K562 (cell line): ENCODE results near the gene AIF1. TPM values are rescaled to one million over a fixed set of nuclear protein-coding genes. Genes with fewer than 3 reads are reported as not detected.

Experiments used
- ARHGAP35 ChIP-seq: fragments of 450-650 bp; IDR thresholded peaks from 2 replicates; pipeline ENCODE4 v1.6.1; 2018; ENCODE audit not compliant: partially characterized antibody
- ATF3 ChIP-seq, 2 experiments: fragments of 450-650 bp in 1 of 2; sonication (generic) in 1 of 2; formaldehyde crosslinking in 1 of 2; IDR thresholded peaks in 1 of 2; conservative IDR thresholded peaks in 1 of 2; 2 replicates each; pipeline versions ENCODE4 v1.6.1 to v1.8.1; 2016 to 2023; ENCODE audit warnings: mild to moderate bottlenecking in 2 of 2, moderate library complexity in 2 of 2, inconsistent platforms in 1 of 2, missing genetic modification reagents in 1 of 2
- CBX5 ChIP-seq: IDR thresholded peaks from 2 replicates; pipeline ENCODE4 v1.6.1; 2014; ENCODE audit warnings: low read depth, borderline replicate concordance
- CEBPB ChIP-seq: fragments of 450-650 bp; IDR thresholded peaks from 2 replicates; pipeline ENCODE4 v1.6.1; 2016; ENCODE audit warnings: missing genetic modification characterization, missing compliant biosample characterization
- DDX20 ChIP-seq: fragments of 450-650 bp; IDR thresholded peaks from 2 replicates; pipeline ENCODE4 v1.6.1; 2016; ENCODE audit warnings: missing genetic modification characterization, low read depth, mild to moderate bottlenecking, missing compliant biosample characterization, moderate library complexity
- GABPB1 ChIP-seq: sonication (generic); formaldehyde crosslinking; IDR thresholded peaks from 2 replicates; pipeline ENCODE4 v1.8.0; 2022; ENCODE audit warnings: mild to moderate bottlenecking, missing genetic modification reagents
- GATAD2A ChIP-seq: fragments of 450-650 bp; IDR thresholded peaks from 2 replicates; pipeline ENCODE4 v1.6.1; 2017
- HINFP ChIP-seq: fragments of 450-650 bp; conservative IDR thresholded peaks from 2 replicates; pipeline ENCODE4 v1.6.1; 2016; ENCODE audit warnings: missing genetic modification characterization, low read depth, mild to moderate bottlenecking, control low read depth, missing compliant biosample characterization
- L3MBTL2 ChIP-seq: fragments of 450-650 bp; IDR thresholded peaks from 2 replicates; pipeline ENCODE4 v1.6.1; 2016; ENCODE audit warnings: mild to moderate bottlenecking, moderate library complexity
- LARP7 ChIP-seq: fragments of 450-650 bp; IDR thresholded peaks from 2 replicates; pipeline ENCODE4 v1.6.1; 2016
- MAX ChIP-seq: sonication (generic); formaldehyde crosslinking; IDR thresholded peaks from 2 replicates; pipeline ENCODE4 v1.9.0; 2022; ENCODE audit warnings: mild to moderate bottlenecking, missing genetic modification reagents
- MYC ChIP-seq, 2 experiments: fragments of 250-450 bp in 1 of 2; sonication (Bioruptor Pico) in 1 of 2; IDR thresholded peaks; 2 replicates each; pipeline versions ENCODE4 v1.5.1 to v1.6.1; 2012 to 2021; ENCODE audit warnings: low read depth in 2 of 2, borderline replicate concordance in 1 of 2, improper control_type of control experiment in 1 of 2, low read length in 1 of 2, mild to moderate bottlenecking in 1 of 2, moderate library complexity in 1 of 2
- MYNN ChIP-seq, 2 experiments: sonication (generic); formaldehyde crosslinking in 1 of 2; IDR thresholded peaks; 2 replicates each; pipeline versions ENCODE4 v1.5.0 to v1.6.1; 2016 to 2020; ENCODE audit warnings: antibody characterized with exemption in 1 of 2, missing genetic modification reagents in 1 of 2
- RB1 ChIP-seq: fragments of 450-650 bp; IDR thresholded peaks from 2 replicates; pipeline ENCODE4 v1.6.1; 2017; ENCODE audit warnings: low read depth, mild to moderate bottlenecking
- TAF15 ChIP-seq: fragments of 200-400 bp; formaldehyde crosslinking; IDR thresholded peaks from 2 replicates; pipeline ENCODE4 v1.6.1; 2017; ENCODE audit warnings: mild to moderate bottlenecking, low read depth, low read length, moderate library complexity
- TCF15 ChIP-seq: fragments of 250-450 bp; sonication (Bioruptor Pico); IDR thresholded peaks from 2 replicates; pipeline ENCODE4 v1.8.0; 2022; ENCODE audit warnings: moderate library complexity, mild to moderate bottlenecking, inconsistent platforms
- TCF3 ChIP-seq: sonication (generic); formaldehyde crosslinking; IDR thresholded peaks from 2 replicates; pipeline ENCODE4 v1.4.0; 2020; ENCODE audit warnings: mild to moderate bottlenecking, missing genetic modification reagents
- YY1 ChIP-seq, 3 experiments: IDR thresholded peaks; 2 replicates each; pipeline ENCODE4 v1.6.1; 2011; ENCODE audit warnings: low read length in 2 of 3, mild to moderate bottlenecking in 2 of 3, moderate library complexity in 2 of 3, borderline replicate concordance in 1 of 3, control low read depth in 1 of 3, low read depth in 1 of 3; ENCODE audit not compliant: insufficient read depth in 3 of 3, insufficient replicate concordance in 2 of 3, control insufficient read depth in 1 of 3, insufficient read length in 1 of 3; ENCODE audit errors: extremely low read depth in 1 of 3
- ZFPM2 ChIP-seq: fragments of 250-450 bp; sonication (Bioruptor Pico); IDR thresholded peaks from 2 replicates; pipeline ENCODE4 v1.5.1; 2022; ENCODE audit warnings: mild to moderate bottlenecking
- ZNF121 ChIP-seq: sonication (generic); formaldehyde crosslinking; conservative IDR thresholded peaks from 2 replicates; pipeline ENCODE4 v1.8.0; 2022; ENCODE audit warnings: missing genetic modification reagents
- ZNF174 ChIP-seq: fragments of 250-450 bp; sonication (Bioruptor Pico); IDR thresholded peaks from 2 replicates; pipeline ENCODE4 v1.4.0; 2020; ENCODE audit warnings: mild to moderate bottlenecking
- ZNF24 ChIP-seq: fragments of 450-650 bp; IDR thresholded peaks from 2 replicates; pipeline ENCODE4 v1.6.1; 2016
- ZNF75A ChIP-seq: fragments of 450-650 bp; formaldehyde crosslinking; IDR thresholded peaks from 2 replicates; pipeline ENCODE4 v1.4.0; 2020; ENCODE audit warnings: mild to moderate bottlenecking
- polyA plus RNA-seq, 8 experiments: library from polyadenylated mRNA; depleted of rRNA in 4 of 8; stranded (reverse) in 5 of 8; unstranded in 3 of 8; fragments of >200 nt; fragmentation: Nextera tagmentation in 2 of 8; fragmentation: Illumina TruSeq in 1 of 8; extraction: Ambion mirVana in 2 of 8; extraction: Trizol in 1 of 8; gene quantifications; 2 replicates each; pipeline versions ENCODE4 v1.2.1 to v1.2.3, GENCODE V29; 2011 to 2014; ENCODE audit warnings: inconsistent platforms in 1 of 8, missing spikeins in 1 of 8
- total RNA-seq, 7 experiments: library from RNA; depleted of rRNA in 6 of 7; stranded (reverse); fragments of >200 nt in 6 of 7; fragmentation: Illumina TruSeq in 2 of 7; extraction: Trizol in 2 of 7; gene quantifications; 2 replicates each; pipeline versions ENCODE4 v1.2.1 to v1.2.3, GENCODE V29; 2011 to 2021; ENCODE audit warnings: low replicate concordance in 1 of 7
- TF ChIP-seq, protein P1 (sequence below), 2 experiments: fragments of 450-650 bp; conservative IDR thresholded peaks; 2 replicates each; pipeline ENCODE4 v1.6.1; 2017; ENCODE audit warnings: mild to moderate bottlenecking in 2 of 2, moderate library complexity in 2 of 2

The AIF1 gene
- total and polyA plus RNA-seq, 9 of the 15 experiments (the other 6 are each of a cell fraction or from before 2014, with no cell fraction given) = 9.4 to 33.4 (median 19.4) TPM

DNA sequence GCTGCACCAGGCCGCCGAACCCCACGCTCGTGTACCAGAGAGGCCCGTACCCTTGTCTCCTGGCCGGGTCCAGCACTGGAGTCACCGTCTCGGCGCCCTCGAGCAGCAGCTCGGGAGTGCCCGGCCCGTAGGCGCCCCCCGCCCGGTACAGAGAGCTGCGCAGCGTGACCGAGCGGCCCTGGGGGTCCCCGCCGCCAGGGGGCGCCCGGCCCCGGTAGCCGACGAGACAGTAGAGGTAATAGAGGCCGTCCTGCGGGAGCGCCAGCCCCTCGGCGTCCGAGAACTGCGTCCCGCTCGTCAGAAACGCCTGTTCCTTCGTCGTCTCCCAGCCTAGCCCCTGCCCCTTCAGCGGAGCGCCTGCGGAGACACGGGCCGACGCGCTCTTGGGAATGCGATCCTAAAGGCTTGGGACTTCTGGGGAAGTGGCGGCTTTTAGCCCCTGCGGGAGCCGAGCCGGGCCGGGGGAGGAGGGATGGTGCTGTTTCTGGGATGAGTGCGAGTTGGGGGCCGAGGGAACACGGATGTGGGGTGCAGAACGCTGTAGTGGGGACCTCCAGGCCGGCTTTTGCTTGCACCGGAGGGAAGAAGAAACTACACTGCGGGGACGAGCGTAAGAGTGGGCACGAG is 34.1 kb upstream of the AIF1 start (continued):
- TF ChIP-seq ARHGAP35 (no peak), ATF3 (IDR thresholded peaks at IDR 0.05) (no peak), ATF3 (CRISPR knock-in tag; conservative IDR thresholded peaks at IDR 0.05) (peak; percentile 85), GATAD2A (peak; percentile 92), MAX (CRISPR knock-in tag) (peak; percentile 85), TCF15 (CRISPR knock-in tag) (no peak), LARP7 (no peak), CBX5 (peak; percentile 28; the same call in 1 of the 2 replicates), GABPB1 (peak; percentile 76; the same call in 1 of the 2 replicates), ZNF174 (CRISPR knock-in tag) (no peak), ZNF24 (peak; percentile 77; the same call in 1 of the 2 replicates), TAF15 (no peak), RB1 (peak; percentile 97), HINFP (no peak), L3MBTL2 (peak; percentile 90), YY1 (IDR thresholded peaks at IDR 0.05; ENCODE audit: borderline replicate concordance in 1 of 3, control insufficient read depth in 1 of 3, extremely low read depth in 1 of 3, insufficient read depth in 3 of 3, insufficient read length in 1 of 3, insufficient replicate concordance in 2 of 3, low read depth in 1 of 3, low read length in 2 of 3) (peak in 2 of 3 experiments; percentile 48 to 76), ZFPM2 (CRISPR knock-in tag) (no peak), TCF3 (CRISPR knock-in tag) (peak; percentile 31; the same call in 1 of the 2 replicates), CEBPB (tag) (no peak), DDX20 (tag) (no peak), MYNN (IDR thresholded peaks at IDR 0.05) (no peak), MYNN (CRISPR knock-in tag; IDR thresholded peaks at IDR 0.05) (no peak), ZNF121 (no peak), MYC (IDR thresholded peaks at IDR 0.05; ENCODE audit: low read depth, low read length) (peak; percentile 90), MYC (CRISPR knock-in tag; IDR thresholded peaks at IDR 0.05; ENCODE audit: borderline replicate concordance, low read depth) (no peak), ZNF75A (CRISPR knock-in tag) (no peak)
- TF ChIP-seq, protein P1, sequence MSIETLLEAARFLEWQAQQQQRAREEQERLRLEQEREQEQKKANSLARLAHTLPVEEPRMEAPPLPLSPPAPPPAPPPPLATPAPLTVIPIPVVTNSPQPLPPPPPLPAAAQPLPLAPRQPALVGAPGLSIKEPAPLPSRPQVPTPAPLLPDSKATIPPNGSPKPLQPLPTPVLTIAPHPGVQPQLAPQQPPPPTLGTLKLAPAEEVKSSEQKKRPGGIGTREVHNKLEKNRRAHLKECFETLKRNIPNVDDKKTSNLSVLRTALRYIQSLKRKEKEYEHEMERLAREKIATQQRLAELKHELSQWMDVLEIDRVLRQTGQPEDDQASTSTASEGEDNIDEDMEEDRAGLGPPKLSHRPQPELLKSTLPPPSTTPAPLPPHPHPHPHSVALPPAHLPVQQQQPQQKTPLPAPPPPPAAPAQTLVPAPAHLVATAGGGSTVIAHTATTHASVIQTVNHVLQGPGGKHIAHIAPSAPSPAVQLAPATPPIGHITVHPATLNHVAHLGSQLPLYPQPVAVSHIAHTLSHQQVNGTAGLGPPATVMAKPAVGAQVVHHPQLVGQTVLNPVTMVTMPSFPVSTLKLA (conservative IDR thresholded peaks at IDR 0.05) = peak in 1 of 2 experiments; percentile 72; a peak in 3 of 4 replicates
